CD4-positive, alpha-beta T cell treated with Interferon alpha-2 for 1 hour (primary cell): Measurements from ENCODE around the gene CALD1.
A peak's percentile ranks its signal among the peaks of the same experiment; 100 is the strongest.

ENCODE experiments used
- DNase-seq, 2 donors: peaks; one replicate each; pipeline ENCODE4 v3.0.0-alpha.2; 2020 to 2022

The CALD1 gene, protein sequence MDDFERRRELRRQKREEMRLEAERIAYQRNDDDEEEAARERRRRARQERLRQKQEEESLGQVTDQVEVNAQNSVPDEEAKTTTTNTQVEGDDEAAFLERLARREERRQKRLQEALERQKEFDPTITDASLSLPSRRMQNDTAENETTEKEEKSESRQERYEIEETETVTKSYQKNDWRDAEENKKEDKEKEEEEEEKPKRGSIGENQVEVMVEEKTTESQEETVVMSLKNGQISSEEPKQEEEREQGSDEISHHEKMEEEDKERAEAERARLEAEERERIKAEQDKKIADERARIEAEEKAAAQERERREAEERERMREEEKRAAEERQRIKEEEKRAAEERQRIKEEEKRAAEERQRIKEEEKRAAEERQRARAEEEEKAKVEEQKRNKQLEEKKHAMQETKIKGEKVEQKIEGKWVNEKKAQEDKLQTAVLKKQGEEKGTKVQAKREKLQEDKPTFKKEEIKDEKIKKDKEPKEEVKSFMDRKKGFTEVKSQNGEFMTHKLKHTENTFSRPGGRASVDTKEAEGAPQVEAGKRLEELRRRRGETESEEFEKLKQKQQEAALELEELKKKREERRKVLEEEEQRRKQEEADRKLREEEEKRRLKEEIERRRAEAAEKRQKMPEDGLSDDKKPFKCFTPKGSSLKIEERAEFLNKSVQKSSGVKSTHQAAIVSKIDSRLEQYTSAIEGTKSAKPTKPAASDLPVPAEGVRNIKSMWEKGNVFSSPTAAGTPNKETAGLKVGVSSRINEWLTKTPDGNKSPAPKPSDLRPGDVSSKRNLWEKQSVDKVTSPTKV

DNA sequence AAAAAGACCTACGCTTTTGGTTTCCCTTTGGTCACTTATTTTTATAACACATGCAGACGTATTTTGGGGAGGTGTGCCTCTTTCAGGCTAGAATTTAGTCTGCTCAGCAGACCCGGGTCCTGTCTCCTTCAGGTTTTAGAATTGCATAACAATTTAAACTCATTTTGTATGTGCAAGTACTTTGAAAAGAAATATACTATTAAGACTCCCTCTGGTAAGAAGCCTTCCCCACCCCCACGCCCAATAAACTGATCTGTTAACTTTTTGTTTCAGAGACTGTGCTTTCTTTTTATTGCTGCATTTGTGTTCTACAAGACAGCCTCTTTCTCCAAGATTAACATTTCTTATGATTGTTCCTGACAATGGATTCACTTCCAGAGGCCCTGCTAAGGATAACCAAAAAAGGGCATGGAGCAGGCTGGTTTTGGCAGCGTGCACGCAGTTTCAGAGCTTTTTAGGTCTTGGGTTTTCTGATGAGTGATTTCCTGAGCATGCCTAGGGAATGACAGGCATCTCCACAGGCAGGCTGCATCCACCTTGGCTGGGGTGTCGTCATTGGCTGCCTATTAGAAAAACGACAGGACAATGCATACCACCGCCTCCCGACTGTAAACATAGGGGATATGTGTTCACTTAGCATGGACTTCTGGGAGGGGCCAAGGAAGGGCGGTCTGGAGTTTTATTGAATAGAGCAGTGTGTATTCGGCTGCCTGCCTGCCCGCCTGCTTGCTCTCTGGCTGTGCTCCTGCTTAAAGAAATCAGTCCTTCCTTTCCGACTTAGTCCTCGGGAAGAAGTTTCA, at the start of gene CALD1:
TSS of gene CALD1 (plus strand) at position 694 of the 800 bp plus-strand sequence. CDS start 88,100 bp downstream, outside the sequence.
- DNase-seq, result no peak

DNA sequence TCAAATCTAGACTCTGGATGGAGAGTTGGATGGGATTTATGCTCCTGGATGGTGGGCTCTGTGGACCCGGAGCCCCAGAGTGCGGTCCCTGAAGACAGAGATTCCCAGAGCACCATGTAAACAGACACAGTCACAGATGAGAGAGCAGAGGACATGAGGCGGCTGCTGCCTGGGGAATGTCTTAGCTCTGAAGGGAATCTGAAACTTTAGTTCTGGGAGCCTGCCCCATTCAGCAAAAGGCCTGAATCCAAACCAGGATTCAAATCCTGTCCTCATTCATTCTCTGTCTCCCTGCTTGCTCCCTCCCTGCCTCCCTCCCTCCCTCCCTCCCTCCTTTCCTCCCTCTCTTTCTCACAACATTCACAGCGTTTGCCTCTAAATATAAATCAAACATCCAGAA, 49.5 kb upstream of the CALD1 start:
- no peak for DNase-seq

GRCh38 chr7:134730411-134730829, 49.0 kb upstream of the CALD1 start:
- no peak for DNase-seq

- no peak for DNase-seq
These were observed 47.8 kb upstream of the CALD1 start for GRCh38 chr7:134731616-134732015.

- DNase-seq, result no peak
These were observed 46.7 kb upstream of the CALD1 start for GRCh38 chr7:134732728-134733127.

DNA sequence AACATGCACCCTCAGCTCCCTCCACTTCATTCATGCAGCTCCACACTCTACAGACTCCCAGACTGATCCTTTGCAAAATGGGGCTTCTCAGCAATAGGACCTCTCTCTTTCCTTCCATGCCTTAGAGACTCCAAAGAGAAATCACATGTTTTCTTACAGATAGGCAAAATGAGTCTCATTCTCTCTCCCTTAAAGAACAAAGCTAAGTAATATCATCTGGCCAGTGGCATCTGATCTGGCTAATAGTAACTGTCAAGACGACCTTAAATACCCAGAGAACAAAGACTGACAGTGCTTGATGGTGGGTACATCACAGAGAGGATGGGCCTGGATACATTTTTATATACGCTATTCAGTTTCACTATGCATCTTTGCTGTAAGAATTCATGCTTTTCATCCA, 43.1 kb upstream of the CALD1 start:
- DNase-seq, result no peak

DNA sequence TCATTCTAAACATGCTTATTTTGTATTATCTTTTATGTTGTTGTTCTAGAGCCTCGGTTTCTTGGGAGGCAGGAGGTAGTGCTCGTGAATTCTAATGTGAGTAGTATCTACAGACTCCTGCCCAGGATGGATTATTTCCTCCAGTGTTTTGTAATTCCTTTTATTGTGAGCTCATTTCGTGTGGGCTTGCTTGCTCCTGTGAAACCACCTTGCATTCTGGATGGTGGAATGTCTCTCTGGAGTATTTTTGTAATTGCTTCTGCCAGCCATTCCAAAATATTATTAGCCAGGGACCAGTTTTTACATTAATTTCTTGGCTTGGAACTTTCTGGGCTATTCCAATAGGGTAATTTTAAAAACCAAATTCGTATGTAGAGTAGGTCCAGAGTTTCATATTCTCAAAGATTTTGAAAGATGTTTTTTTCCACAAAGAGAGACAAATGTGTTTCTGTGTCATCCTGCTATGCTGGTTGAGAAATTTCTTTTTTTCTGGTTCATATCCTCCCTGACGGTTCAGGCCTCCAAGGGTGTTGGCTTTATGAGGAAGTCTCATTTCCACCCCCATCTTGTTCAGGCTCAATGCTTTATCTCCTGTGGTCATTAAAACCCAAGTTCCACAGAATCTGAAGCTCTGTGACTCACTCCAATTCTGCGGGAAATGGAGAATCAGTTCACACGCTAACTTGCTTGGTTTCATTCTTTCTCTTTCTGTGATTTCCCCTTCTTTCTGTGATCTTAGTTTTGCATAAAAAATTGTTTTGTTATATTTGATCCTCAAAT, 41.7 kb upstream of the CALD1 start:
- DNase-seq, result peak in 1 of 2 donors; percentile 11

DNA sequence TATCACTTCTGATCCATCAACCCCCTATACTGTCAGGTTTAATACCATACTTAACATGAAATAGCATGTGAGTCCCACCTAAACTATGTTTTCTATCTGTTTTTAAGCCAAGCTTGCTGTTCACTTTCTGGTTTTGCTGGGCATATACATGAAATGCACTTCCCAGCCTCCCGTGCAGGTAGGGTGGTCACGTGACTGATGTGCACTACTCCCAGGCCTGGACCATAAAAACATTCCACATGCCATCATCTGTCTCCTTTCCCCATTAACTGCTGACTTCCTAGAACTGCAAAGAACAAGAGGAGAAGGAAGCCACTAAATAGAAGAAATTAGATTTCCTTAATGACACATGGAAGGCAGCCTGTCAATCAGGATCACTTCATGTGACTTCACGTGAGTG, 40.1 kb upstream of the CALD1 start:
- no peak for DNase-seq

DNA sequence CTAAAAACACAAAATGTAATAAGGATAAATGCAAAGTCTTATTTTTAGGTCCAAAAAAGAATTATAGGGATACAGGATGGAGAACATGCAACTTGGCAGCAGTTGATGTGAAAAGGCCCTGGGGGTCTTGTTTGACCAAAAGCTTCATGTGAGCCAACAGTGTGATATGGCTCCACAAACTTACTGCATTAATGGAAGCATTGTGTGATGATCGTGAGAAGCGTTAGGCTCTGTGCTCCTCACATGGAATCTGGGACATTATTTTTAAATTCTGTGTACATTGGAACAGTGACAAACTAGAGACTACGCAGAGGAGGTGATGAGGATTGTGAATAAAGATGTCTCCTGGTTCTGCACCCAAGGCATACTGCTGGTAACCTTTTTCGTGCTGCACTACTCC, 39.1 kb upstream of the CALD1 start:
- DNase-seq, result no peak

- DNase-seq, result no peak
These were observed 37.4 kb upstream of the CALD1 start for GRCh38 chr7:134741907-134742635.

DNA sequence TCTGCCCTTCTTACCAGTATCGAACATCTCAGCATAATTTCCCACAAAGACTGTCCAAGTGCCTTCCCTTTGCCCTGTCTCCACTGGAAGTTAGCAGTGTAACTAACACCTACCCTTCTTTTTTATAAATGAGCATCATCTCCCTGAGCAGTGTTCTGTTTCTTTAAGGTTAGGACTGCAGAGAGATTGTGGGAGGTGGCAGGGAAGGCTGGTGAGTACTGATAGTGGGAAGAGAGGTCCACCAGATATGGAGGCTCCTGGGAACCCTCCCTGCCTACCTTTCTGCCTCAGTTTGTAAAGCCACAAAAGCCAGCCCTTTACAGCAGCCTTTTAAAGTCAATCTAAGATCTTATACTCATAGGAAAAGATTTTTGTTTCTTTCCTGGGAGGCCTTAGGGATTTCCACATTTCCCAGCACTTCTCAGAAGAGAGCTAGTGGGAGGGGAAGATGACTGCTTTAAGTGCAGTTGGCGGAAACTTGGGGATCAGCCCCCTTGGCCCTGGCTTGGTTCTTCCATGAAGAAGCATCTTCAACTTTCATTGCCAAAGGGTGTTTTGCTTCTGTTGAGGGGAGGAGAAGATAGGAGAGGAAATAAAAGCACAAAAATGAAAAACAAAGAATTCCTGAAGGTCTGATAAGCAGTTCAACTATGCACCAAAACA, 36.6 kb upstream of the CALD1 start:
- DNase-seq, result no peak

DNA sequence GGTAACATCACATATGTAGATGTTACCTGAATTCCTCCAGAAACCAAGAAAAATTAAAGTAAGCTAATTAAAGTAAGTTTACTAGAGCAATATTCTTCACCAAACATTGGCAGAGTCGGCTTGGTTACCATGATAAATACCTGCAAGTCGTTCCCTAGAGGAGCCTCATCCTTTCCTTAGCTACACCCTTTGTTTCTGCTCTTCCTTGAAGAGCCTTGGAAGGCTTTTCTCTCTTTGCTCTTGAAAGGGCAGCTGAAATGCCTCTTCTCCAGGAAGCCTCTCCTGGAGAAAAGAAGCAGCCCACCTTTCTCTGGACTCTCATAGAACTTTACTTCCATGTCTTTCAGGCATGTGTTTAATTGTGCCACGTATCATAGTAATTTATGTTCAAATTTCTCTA, 34.9 kb upstream of the CALD1 start:
- DNase-seq, result no peak

GRCh38 chr7:134747326-134747725, 32.1 kb upstream of the CALD1 start:
- no peak for DNase-seq

DNA sequence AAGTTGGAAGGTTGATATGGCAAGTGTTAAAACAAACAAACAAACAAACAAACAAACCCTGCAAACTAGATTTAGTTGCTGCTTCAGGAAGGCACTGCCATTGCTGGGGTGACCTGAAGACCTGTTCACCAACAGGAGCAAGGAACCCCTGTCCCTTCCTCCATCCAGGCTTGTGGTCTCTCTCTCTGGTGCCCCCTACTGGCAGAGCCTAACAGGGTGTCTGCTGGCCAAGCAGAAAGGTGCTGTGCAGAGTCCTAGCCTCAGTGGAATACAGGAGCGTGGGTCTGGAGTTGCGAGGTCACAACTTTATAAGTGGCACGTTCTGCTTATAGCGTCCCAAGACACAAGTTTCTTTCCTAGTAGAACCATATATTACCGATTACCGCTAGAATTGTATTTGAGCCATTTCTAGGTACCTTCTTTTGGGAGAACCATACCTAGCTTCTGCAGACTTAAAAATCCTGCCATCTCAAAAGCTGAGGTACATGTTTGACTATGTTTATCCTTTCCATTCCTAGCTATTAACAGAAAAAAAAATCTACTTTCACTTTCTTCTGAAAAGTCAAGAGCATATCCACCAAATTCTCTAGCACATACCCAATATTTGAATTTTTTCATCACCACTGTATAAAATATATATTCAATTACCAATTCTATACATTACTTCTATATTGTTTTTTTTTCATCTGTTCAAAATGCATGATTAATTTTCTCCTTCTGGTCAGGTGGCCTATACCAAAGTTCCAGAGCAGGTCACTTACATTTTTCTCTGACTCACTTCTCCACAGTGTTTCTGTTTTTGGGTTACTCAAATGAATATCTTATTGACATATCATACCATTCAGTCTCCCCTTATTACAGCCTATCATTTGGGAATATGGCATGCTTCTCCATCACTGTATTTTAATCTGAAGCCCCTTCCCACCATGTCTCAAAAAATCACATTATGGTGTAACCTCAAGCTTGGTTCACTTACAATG, 29.1 kb upstream of the CALD1 start:
- DNase-seq, result peak; percentile 43 to 69

DNA sequence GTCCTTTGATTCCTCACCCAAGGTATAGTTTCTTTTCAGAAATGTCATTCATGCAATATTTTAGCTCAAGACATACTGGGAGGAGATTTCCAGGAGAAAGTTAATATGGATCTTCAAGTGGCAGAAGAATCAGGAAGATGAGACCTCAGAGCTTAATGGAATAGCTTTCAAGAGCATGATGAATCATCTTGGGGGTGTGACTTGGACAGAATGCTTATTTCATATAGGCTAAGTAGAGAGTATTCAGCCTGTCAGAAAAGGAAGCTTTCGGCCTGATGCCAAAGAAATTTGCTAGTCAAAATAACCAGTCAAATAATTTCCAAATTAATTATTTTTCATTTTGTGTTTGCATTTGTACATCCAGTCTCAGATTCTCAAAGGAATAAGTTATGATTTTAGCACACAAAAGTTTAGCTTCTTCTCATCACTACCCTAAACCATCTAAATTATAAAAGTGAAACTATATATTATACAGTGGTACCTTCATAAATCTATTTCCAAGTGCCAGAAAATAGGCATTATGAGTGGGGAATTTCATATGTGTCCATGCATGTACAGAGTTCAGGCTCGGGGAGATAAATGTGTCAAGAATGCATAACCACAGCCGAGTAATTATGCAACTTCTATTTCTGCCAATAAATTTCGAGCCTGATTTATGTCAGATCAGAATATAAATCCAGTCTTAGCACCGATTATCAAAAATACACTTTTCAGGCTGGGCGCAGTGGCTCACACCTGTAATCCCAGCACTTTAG, 27.3 kb upstream of the CALD1 start:
- no peak for DNase-seq

- peak in 1 of 2 donors; percentile 29 for DNase-seq
These were observed 23.9 kb upstream of the CALD1 start for GRCh38 chr7:134755422-134756022.

GRCh38 chr7:134757938-134758337, 21.5 kb upstream of the CALD1 start:
- no peak for DNase-seq

DNA sequence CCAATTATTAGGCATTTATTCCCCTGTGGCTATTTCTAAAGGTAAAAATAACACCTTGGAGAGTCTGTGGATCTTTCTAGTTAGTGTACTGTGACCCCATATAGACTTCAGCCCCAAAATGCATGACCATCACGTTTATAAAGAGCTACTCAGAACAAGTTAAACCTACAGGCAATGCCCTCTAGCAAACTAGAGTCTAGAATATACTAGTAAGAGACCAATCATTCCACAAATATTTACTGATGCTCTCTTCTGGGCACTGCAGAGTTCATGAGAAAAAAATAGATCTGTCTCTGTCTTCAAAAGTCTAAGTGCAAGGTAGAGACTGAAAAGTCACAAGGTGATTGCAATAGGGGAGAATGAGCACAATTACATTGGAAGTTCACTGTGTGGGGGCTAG, 20.5 kb upstream of the CALD1 start:
- DNase-seq, result no peak

DNA sequence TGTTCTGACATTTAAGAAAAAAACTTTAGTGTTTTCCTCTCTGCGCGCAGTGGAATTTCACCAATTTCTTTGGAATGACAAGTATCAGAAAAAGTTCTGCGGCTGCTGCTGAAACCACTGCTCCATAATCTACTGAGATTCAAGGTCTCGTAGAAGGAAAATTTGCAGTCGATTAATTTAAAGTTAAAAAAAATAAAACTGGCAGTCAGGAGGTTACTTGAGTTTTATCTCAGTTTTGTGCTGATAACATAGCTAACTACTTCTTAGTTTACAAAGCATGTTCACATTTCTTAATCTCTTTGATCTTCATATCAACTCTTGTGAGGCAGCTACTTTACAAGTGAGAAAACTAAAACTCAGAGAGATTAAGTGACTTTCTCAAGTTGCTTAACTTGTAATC, 18.2 kb upstream of the CALD1 start:
- no peak for DNase-seq
